Spleen (tissue), 7 donors: ENCODE results near the gene TEX52.

ENCODE experiments used
- CTCF ChIP-seq, 11 experiments: fragments of 200-600 bp in 7 of 11; fragments of 450-650 bp in 4 of 11; sonication (generic) in 4 of 11; IDR thresholded peaks in 8 of 11; conservative IDR thresholded peaks in 3 of 11; 1 replicate in 7 of 11; 2 replicates in 4 of 11; pipeline versions ENCODE4 v1.4.0 to v1.8.0; 2016 to 2021; ENCODE audit warnings: antibody characterized with exemption in 11 of 11, inconsistent platforms in 4 of 11, mild to moderate bottlenecking in 1 of 11
- POLR2A ChIP-seq, 3 donors: fragments of 450-650 bp; IDR thresholded peaks; one replicate each; pipeline ENCODE4 v1.5.1; 2017; ENCODE audit warnings: antibody characterized with exemption in 3 of 3, mild to moderate bottlenecking in 1 of 3
- donor health status: DM: no; HTN: no; CAD: no; lungs with moderate emphysema.
- donor health status: DM: no; HTN: no; CAD: no.
- donor health status: DM: no; HTN: no; CAD: no.

GRCh38 chr12:2826036-2826435 lies 30.8 kb downstream of the TEX52 start:
- TF ChIP-seq CTCF (IDR thresholded peaks at IDR 0.05 in 8 of 11, conservative IDR thresholded peaks at IDR 0.05 in 3 of 11) (no peak), POLR2A (IDR thresholded peaks at IDR 0.05) (no peak)
